Hepatocyte (in vitro differentiated cells): ENCODE data around the gene KIAA0040. TPM values are rescaled to one million over a fixed set of nuclear protein-coding genes. Genes with fewer than 3 reads are reported as not detected.

Experiments
- DNase-seq: peaks from one replicate; pipeline ENCODE4 v3.0.0-alpha.2; 2016; ENCODE audit warnings: low spot score
- H2AFZ ChIP-seq: fragments of 200-600 bp; sonication (generic); 2 replicates; pipeline ENCODE4 v1.6.0; 2016; ENCODE audit warnings: antibody characterized with exemption, mild to moderate bottlenecking
- H3K27ac ChIP-seq: fragments of 200-600 bp; sonication (generic); 2 replicates; pipeline ENCODE4 v1.5.1; 2016; ENCODE audit warnings: mild to moderate bottlenecking
- H3K27me3 ChIP-seq: fragments of 200-600 bp; sonication (generic); 2 replicates; pipeline ENCODE4 v1.6.1; 2016
- H3K36me3 ChIP-seq: fragments of 200-600 bp; sonication (generic); replicated peaks from 2 replicates; pipeline ENCODE4 v1.5.1; 2016; ENCODE audit warnings: low read depth; ENCODE audit not compliant: insufficient read depth
- H3K4me1 ChIP-seq: fragments of 200-600 bp; sonication (generic); 2 replicates; pipeline ENCODE4 v1.5.1; 2016; ENCODE audit warnings: mild to moderate bottlenecking, moderate library complexity; ENCODE audit not compliant: insufficient read depth
- H3K4me2 ChIP-seq: fragments of 200-600 bp; sonication (generic); 2 replicates; pipeline ENCODE4 v1.6.0; 2016
- H3K4me3 ChIP-seq: fragments of 200-600 bp; sonication (generic); 2 replicates; pipeline ENCODE4 v1.5.1; 2016; ENCODE audit warnings: mild to moderate bottlenecking
- H3K79me2 ChIP-seq: fragments of 200-600 bp; sonication (generic); 2 replicates; pipeline ENCODE4 v1.6.0; 2017; ENCODE audit warnings: mild to moderate bottlenecking
- H3K9me2 ChIP-seq: fragments of 200-600 bp; sonication (generic); replicated peaks from 2 replicates; pipeline ENCODE4 v1.6.0; 2017; ENCODE audit warnings: mild to moderate bottlenecking; ENCODE audit not compliant: insufficient read depth
- H3K9me3 ChIP-seq: fragments of 200-600 bp; sonication (generic); 2 replicates; pipeline ENCODE4 v1.5.1; 2016; ENCODE audit warnings: low read depth, mild to moderate bottlenecking
- H4K20me1 ChIP-seq: fragments of 200-600 bp; sonication (generic); 2 replicates; pipeline ENCODE4 v1.6.0; 2016; ENCODE audit warnings: mild to moderate bottlenecking; ENCODE audit not compliant: insufficient read depth, poor library complexity, severe bottlenecking
- EZH2 ChIP-seq: fragments of 200-600 bp; sonication (generic); IDR thresholded peaks from 2 replicates; pipeline ENCODE4 v1.6.1; 2016; ENCODE audit warnings: antibody characterized with exemption, mild to moderate bottlenecking, borderline replicate concordance
- EZH2phosphoT487 ChIP-seq: fragments of 200-600 bp; sonication (generic); IDR thresholded peaks from one replicate; pipeline ENCODE4 v1.6.1; 2018; ENCODE audit warnings: antibody characterized with exemption, mild to moderate bottlenecking, low read depth, moderate library complexity; ENCODE audit not compliant: unreplicated experiment, severe bottlenecking
- WGBS: methylation state at CpG from one replicate; pipeline ENCODE4 v1.1.6; 2016; ENCODE audit warnings: low lambda C conversion rate; ENCODE audit errors: missing lambda C conversion rate; 5-methylcytosine and 5-hydroxymethylcytosine counted together
- polyA plus RNA-seq: library from polyadenylated mRNA; unstranded; fragments of >200 nt; fragmentation: Nextera tagmentation; extraction: Ambion mirVana; gene quantifications from 2 replicates; pipeline ENCODE4 v1.2.1, GENCODE V29; 2016
- total RNA-seq: library from RNA; depleted of rRNA; stranded (reverse); fragments of >200 nt; gene quantifications from 2 replicates; pipeline ENCODE4 v1.2.3, GENCODE V29; 2014
- TF ChIP-seq, protein P1 (sequence below): fragments of 200-600 bp; sonication (generic); IDR thresholded peaks from 2 replicates; pipeline ENCODE4 v1.5.1; 2016; ENCODE audit warnings: antibody characterized with exemption, mild to moderate bottlenecking; ENCODE audit not compliant: poor library complexity

Gene KIAA0040
- total and polyA plus RNA-seq, 2 experiments from 2014 or later, result 4.5 to 8.1 TPM

DNA sequence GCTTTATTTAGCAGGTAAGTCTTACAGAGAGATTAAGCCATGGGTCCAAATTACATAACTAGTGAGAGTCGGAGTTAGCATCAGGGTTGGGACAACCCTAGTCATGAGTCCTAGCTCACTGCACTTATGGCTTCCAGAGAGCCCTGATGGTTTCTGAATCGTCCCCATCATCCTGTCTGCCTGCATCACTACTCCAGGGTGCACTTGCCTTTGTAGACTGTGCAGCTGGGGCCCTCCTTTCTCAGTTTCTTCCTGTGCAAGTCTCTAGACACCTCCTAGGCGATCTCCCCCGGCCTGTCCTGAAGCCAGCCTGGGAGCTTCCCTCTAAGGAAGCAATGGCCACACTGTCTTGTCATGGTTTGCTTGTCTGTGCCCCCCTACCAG lies 37.1 kb downstream of the KIAA0040 start:
- 79% methylated on average over 4 of the region's 4 CpGs for WGBS
- Histone ChIP-seq H3K4me3 (no peak overlapping the region), H3K36me3 (no peaks in the 10 kb centered on the region), H3K27me3 (peaks cover 21% of the 10 kb centered on the region), H3K9me2 (no peaks in the 10 kb centered on the region), H3K4me2 (no peak overlapping the region), H2AFZ (no peak overlapping the region), H3K4me1 (no peaks in the 10 kb centered on the region), H3K79me2 (no peaks in the 10 kb centered on the region), H4K20me1 (no peaks in the 10 kb centered on the region), H3K9me3 (no peaks in the 10 kb centered on the region), H3K27ac (no peak overlapping the region)
- no peak for DNase-seq
- TF ChIP-seq, protein P1, sequence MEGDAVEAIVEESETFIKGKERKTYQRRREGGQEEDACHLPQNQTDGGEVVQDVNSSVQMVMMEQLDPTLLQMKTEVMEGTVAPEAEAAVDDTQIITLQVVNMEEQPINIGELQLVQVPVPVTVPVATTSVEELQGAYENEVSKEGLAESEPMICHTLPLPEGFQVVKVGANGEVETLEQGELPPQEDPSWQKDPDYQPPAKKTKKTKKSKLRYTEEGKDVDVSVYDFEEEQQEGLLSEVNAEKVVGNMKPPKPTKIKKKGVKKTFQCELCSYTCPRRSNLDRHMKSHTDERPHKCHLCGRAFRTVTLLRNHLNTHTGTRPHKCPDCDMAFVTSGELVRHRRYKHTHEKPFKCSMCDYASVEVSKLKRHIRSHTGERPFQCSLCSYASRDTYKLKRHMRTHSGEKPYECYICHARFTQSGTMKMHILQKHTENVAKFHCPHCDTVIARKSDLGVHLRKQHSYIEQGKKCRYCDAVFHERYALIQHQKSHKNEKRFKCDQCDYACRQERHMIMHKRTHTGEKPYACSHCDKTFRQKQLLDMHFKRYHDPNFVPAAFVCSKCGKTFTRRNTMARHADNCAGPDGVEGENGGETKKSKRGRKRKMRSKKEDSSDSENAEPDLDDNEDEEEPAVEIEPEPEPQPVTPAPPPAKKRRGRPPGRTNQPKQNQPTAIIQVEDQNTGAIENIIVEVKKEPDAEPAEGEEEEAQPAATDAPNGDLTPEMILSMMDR, result no peak
- TF ChIP-seq EZH2phosphoT487, result no peak
- no peak for TF ChIP-seq EZH2

DNA sequence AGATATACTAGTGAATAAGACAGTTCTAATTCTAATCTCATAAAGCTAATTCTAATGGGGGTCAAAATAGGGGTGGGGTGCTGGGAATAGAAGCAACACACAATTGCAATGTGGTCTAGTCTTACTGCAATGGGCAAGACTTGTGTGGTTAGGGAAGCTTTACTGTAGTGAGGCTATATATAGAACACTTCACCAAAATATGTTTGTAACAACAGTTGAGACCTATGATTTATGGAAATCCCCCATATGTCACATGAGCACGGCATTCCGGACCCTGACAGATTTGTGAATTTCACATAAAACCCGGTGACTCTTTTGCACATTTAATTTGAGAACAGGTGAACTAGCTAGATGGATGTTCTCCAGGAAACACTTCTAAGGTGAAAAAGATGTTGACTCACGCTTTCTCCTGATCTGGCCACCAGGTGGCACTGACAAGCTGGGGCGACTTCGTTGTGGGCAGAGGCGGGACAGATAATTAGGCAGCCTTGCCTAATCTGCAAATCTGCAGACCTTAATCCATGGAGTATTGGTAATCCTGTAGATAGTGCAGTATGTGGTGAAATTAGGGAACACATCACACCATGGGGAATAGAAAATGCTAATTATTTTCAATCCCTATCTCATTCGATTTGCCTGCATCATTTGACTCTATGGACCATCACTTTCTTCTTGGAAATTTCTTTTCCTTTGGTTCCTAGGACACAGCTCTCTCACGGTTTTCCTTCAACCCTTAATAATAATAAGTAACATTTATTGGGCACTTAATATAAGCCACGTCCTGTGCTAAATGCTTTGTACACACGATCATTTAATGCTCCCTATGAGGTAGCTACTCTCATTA lies 37.7 kb downstream of the KIAA0040 start:
- Histone ChIP-seq H3K4me1 (no peaks in the 10 kb centered on the region), H3K27me3 (peaks cover 24% of the 10 kb centered on the region), H3K4me3 (no peak overlapping the region), H3K79me2 (no peaks in the 10 kb centered on the region), H3K4me2 (no peak overlapping the region), H3K27ac (no peak overlapping the region), H3K36me3 (no peaks in the 10 kb centered on the region), H3K9me3 (no peaks in the 10 kb centered on the region), H4K20me1 (no peaks in the 10 kb centered on the region), H2AFZ (no peak overlapping the region), H3K9me2 (no peaks in the 10 kb centered on the region)
- TF ChIP-seq EZH2 (no peak), EZH2phosphoT487 (no peak)
- TF ChIP-seq, protein P1, result peak; percentile 87
- peak; percentile 77 for DNase-seq
- 24% methylated on average over 11 of the region's 11 CpGs for WGBS

DNA sequence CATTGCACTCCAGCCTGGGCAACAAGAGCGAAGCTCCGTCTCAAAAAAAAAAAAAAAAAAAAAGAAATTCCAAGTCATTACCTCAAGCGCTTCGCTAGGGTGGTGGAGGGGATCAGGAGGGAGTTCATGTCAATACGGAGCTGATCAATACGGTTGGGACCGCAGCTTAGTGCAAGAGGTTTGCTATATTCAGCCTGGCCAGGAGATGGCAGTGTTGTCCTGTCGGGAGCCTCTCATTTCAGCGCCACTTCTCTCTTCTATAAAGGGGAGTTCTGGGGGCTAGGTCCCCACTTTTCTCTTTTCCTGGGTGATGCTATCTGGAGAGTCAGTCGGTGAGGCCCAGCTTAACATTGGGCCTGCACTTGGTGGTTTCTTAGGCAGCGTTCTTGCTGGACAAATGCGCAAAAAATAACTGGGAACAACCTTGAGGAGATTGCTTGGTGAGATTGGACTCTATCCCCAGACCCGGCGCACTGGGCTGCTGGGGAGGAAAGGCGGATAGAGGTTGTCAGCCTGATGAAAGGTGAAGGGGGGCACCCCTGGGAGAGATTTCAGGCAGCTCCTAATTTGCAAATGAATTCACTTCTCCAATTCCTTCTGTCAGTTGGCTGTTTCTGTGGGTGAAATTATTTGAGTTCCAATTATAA lies 40.4 kb downstream of the KIAA0040 start:
- no peak overlapping the region for H2AFZ ChIP-seq
- H3K27me3 ChIP-seq, result peaks cover 24% of the 10 kb centered on the region
- H3K4me1 ChIP-seq, result no peaks in the 10 kb centered on the region
- 13% methylated on average over 13 of the region's 15 CpGs for WGBS
- H3K9me2 ChIP-seq, result no peaks in the 10 kb centered on the region
- TF ChIP-seq EZH2phosphoT487, result no peak
- TF ChIP-seq, protein P1, result peak; percentile 92
- peak; percentile 77 for DNase-seq
- H3K4me3 ChIP-seq, result no peak overlapping the region
- no peaks in the 10 kb centered on the region for H3K79me2 ChIP-seq
- no peaks in the 10 kb centered on the region for H4K20me1 ChIP-seq
- H3K36me3 ChIP-seq, result no peaks in the 10 kb centered on the region
- H3K4me2 ChIP-seq, result peak overlapping the region; percentile 68
- no peaks in the 10 kb centered on the region for H3K9me3 ChIP-seq
- no peak overlapping the region for H3K27ac ChIP-seq
